NCI-H345 (cell line): ENCODE measurements around the gene NPPA.

Source experiments
- DNase-seq: peaks from one replicate; lab custom pipeline; 2025; lab: John Stamatoyannopoulos, UW

The NPPA gene

DNA sequence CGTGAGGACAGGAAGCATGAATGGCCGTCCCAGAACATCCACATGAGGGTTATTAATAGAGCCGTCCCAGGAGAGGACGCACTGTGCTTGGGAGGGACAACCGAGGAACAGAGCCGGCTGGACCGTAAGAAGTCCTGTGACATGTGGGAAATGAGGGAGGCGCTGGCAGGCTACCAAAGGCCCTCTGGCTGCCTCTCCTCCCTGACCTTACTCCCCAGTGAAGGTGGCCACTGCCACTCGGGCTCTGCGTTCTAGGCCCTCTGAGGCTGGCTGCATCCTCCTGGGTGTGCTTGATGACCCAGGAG, 26.6 kb upstream of the NPPA start:
- no peak for DNase-seq

DNA sequence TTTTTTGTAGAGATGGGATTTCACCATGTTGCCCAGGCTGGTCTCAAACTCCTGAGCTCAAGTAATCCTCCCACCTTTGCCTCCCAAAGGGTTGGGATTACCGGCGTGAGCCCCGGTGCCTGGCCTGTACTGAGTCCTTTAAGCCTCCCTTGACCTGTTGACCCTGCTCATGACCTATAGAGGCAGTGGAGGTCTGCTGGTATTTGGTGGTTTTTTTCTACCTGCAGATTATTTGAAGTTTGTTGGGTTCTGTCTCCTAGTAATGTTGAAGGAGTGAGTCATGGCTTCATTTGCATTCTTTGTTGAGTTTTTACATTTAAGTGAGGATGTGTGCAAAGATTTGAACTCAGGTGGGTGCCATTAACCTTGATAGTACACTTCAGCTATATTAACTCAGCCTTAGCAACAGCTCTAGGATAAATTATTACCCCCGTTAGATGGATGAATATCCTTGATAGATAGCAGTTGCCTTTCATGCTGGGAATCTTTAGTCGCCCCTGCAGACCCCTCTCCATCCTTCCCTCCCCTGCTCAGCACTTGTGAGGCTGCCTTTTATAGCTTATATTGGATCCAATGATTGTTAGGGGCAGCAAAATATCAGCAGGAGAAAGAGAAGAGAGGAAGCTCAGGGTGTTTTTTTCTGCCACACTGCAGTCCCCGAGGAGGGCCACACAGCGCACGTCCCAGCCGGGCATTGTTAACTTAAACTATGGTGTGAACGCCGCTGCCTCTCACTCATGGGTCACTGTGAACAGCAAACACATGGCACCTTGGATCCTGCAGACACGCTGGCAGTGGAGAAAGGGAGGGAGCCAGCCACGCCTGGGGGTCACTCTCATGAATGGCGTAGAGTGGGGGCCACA, 26.0 kb upstream of the NPPA start:
- DNase-seq, result no peak

DNA sequence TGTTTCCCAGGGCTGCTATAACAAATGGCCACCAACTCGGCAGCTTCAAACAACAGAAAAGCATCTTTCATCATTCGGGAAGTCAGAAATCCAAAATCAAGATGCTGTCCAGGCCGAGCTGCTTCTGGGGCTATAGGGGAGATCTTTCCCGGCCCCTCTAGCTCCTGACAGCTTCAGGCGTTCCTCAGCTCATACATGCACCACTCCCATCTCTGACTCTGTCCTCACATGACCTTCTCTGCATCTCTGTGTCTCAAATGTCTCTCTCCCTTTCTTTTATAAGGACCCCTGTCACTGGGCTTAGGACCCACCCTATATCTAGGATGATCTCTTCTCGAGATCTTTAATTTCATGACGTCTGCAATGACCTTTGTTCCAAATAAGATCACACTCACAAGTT, 25.0 kb upstream of the NPPA start:
- DNase-seq, result no peak

DNA sequence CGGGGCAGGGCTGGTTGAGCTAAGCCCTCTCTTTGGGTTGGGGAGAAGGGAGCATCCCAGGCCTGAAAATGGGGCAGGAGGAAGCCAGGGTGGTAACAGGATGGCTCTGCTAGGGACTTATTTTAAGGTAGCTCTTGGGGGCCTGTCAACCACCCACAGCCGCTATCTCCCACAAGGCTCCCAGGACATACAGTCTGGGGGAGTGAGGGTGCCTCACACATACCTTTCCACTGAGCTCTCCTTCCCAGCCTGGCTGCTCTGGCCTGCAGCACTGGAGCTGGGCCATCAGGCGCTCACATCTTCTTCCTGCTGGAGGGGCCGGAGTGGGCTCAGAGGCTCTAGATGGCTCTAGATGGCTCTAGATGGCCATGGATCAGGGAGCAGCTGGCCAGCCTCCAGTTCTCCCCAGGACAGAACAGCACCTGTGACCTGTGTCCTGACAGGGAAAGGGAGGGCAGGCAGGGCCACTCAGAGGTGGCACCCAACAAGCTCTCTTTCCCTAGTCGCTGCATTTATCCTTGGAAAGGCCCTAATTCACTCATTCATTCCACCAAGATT, 22.1 kb upstream of the NPPA start:
- no peak for DNase-seq

DNA sequence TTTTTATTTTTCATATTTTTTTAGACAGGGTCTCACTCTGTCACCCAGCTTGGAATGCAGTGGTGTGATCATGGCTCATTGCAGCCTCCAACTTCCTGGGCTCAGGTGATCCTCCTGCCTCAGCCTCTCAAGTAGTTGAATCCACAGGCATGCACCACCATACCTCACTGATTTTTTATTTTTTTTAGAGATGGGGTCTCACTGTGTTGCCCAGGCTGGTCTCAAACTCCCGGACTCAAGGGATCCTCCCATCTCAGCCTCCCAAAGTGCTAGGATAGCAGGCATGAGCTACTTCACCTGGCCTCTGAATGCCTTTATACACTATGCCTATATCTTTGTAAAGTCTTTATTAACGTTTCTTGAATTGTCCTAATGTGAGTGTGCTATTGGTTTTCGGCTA, 21.5 kb upstream of the NPPA start:
- DNase-seq, result no peak

DNA sequence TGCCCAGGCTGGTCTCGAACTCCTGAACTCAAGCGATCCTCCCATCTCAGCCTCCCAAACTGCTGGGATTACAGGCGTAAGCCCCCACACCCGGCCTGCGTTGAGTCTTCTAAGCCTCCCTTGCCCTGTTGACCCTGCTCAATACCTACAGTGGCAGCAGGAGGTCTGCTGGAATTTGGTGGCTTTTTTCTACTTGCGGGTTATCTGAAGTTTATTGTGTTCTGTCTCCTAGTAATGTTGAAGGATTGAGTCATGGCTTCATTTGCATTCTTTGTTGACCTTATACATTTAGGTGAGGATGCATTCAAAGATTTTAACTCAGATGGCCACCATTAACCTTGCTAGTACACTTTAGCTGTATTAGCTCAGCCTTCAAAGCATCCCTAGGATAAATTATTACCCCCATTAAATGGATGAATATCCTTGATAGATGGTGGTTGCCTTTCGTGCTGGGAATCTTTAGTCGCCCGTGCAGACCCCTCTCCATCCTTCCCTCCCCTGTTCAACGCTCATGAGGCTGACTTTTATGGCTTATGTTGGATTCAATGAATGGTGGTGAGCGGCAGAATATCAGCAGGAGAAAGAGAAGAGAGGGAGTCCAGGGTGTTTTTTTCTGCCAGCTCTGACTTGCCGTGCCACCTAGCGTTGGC, 20.9 kb upstream of the NPPA start:
- DNase-seq, result no peak

DNA sequence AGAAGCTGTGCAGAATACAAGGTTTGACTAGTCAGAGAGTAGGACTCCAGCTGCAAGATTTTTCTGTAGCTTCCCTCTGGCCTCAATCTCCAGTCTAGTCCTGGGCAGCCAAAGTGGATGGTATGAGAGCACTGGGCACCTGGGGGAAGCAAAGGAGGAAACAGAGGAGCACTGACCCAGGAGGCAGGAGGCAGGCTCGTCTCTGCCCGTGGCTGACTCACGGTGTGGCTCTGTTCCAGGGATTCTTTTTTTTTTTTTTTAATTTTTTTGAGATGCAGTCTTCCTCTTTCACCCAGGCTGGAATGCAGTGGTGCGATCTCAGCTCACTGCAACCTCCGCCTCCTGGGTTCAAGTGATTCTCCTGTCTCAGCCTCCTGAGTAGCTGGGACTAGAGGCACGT, 15.3 kb upstream of the NPPA start:
- DNase-seq, result no peak

DNA sequence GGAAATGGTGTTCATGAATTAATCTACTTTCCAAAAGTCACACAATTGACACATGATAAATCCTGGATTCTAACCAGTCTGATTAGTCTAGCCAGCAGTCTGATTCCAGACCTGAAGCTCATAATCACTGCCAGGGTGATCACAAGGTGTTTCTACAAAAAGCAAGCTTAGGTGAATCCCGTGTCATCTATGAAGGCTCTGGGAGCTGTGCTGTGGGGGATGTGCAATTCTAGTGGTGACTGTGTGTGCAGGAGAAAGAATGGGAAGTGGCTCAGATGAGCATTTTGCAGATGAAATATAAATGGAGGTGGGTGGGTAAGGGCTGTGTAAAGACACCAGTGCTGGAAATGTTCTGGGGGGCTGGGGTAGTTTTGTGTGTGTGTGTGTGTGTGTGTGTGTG, 13.0 kb upstream of the NPPA start:
- DNase-seq, result no peak

DNA sequence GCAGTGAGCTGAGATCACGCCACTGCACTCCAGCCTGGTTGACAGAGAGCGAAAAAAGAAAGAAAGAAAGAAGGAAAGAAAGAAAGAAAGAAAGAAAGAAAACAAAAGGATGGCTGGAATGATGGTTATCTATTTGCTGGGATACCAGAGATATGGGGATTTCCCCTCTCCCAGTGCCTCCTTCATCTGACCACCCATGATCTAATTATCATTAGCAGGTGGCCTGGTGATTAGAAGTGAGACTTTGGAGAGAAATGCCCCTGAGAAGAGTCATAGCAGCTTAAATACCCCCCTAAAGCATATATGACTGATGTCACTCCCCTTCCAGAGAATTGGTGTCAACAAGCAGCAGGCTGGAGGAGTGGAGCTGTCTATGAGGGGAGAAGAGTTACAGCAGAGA, 12.5 kb upstream of the NPPA start:
- no peak for DNase-seq

DNA sequence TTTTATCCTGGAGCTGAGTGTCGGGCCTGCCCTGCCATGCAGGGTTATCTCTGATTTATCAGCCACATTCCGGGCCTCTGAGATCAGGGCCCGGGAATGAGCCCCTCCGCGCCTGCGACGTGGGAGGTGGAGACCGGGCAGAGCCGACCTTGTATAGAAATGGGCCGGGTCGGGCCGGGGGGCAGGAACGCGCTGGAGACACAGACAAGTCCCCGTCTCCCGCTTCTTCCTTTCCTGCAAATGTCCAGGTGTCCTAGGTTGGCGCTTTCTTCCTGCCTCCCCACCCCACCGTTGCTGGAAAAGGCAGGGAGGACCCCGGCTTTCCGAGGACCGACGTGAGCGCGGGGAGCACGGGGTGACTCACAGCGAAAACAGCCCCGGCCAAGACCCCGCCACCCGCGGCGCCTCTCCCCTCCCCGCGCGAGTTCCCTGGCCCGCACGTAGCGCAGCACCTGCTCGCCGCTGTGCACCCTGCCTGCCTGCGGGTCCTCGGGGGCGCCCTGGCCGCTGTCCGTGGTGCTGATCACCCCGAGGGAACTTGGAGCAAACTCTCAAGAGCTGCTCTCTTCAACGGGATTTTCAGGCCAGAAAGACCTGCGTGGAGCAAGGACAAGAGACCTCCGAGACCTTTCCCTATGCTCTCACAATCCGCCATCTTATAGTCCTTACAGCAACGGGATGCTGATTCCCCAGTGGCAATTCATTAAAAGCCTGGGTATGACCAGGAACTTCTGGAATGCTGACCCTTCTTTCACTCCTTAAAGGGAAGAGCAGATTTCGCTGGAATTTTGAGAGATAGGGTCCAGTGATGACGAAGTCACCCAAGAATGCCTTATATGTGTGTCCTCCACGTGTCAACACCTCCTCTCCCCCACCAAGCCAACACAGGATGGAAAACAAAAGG, 11.6 kb upstream of the NPPA start:
- DNase-seq, result no peak

DNA sequence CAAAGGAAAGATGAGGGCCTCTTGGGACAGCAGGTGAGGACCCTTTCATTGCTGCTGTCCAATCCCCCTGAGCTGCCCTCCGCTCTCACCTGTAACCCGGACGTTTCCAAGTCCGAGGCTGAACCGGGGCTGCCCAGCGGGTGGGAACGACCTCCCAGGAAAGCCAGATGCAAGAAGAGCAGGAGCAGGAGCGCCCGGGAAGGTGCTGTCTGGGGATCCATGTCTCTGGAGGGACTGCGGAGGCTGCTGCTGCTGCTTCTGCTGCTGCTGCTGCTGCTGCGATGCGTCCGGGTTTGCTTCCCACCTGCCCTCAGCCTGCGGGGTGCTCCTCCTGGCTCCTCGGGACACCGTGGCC, 11.0 kb upstream of the NPPA start, which contains the start of gene NPPB:
Gene NPPB, minus strand, starts transcription at position 333 of the 355 bp plus-strand sequence. Its CDS starts 112 bp downstream, at position 221.
- DNase-seq, result no peak

DNA sequence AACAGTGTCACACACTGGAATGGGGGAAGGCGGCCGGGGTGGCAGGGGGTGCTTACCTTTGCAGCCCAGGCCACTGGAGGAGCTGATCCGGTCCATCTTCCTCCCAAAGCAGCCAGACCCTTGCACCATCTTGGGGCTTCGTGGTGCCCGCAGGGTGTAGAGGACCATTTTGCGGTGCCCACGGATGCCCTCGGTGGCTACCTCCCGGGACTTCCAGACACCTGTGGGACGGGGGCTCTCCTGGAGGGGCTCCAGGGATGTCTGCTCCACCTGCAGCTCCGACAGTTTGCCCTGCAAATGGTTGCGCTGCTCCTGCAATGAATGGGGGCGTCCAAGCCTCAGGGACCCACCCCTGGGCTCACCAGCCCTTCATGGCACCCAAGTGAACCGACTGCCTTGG, 10.6 kb upstream of the NPPA start:
- DNase-seq, result no peak

DNA sequence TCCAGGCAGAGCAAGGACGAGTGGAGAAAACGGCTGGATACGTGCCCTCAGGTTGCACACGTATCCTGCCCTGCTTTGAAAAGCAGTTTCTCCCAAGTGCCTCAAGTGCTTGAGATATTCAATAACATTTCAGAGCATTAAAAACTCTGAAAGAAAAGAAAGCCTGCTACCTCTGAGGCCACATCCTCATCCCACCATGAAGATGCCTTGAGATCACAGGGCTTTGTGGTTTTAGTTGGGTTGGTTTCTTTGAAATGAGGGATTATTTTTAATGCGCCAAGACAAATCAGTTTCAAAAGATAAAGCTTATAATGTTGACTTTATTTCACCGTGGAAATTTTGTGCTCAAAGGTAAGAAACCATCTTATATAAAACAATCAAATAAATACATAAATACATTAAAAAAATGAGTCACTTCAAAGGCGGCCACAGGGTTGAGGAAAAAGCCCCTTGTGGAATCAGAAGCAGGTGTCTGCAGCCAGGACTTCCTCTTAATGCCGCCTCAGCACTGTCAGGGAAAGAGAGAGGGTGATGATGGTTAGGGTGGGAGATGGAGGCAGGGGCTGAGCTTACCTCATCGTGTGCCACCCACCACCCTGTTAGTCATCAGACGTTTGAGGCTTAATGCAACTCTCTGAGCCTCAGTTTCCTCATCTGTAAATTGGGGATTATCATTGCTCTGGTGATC, 9.7 kb upstream of the NPPA start:
- peak; percentile 18 for DNase-seq

DNA sequence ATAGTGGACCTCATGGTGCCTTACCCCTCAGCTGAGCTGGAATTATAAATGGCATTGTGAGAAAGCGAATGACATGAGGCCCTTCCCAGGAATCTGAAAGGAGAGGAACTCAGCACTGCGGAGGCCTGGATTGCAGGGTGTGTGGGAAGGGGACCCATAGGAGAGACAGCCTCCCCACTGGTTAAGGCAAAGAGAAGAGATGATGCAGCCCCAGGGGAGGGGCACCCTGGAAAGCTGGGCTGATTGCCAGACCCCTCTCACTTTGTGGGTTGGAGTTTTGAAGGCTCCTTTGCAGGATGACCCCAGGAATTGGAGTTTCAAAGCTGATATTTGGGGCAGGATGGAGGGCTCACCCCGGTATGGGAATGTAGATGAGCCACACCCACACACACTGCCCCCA, 9.1 kb upstream of the NPPA start:
- DNase-seq, result no peak

DNA sequence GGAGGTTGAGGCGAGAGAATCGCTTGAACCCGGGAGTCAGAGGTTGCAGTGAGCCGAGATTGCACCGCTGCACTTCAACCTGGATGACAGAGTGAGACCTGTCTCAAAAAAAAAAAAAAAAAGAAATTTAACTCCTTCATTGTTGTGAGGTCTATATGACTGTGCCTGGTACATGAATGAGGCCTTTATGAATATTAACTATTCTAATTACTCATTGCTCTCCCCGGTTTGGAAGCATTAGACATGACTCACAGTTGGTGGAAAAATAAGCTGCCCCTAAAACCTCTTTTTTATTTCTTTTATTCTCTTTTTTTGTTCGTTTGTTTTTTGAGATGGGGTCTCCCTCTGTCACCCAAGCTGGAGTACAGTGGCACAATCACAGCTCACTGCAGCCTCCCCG, 7.8 kb upstream of the NPPA start:
- no peak for DNase-seq

DNA sequence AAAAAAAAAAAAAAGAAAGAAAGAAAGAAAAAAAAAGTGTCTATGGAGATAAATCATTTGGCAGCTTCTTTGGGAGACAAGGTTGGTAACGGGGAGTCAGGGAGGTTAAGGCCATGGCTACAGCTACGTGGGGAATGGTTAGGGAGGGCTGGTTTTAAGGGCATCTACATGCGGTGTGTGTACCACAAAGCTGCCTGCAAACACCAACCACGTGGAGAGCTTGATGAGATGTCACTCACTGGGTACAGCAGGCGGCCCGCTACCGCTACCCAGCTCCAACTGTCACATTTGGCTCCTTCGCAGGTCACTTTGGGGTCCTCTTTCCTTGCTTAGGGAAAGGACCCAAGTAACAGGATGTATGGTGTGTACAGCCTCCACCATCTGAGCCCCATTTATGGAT, 6.9 kb upstream of the NPPA start:
- DNase-seq, result no peak

DNA sequence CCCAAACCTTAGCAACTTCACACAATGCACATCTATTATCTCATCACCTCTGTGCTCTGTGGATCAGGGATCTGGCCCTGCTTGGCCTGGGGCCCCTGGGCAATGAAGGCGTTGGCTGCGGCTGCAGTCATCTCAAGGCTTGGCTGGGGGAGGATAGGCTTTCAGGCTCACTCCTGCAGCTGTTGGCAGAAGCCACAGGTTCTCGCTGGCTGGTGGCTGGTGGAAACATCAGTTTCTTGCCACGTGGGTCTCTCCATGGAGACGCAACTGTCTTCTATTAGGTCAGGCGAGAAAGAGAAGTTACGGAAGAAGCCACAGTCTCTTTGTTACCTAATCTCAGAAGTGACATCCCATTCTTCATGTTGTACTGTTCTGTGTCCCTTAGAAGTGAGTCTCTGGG, 3.6 kb upstream of the NPPA start:
- DNase-seq, result no peak

DNA sequence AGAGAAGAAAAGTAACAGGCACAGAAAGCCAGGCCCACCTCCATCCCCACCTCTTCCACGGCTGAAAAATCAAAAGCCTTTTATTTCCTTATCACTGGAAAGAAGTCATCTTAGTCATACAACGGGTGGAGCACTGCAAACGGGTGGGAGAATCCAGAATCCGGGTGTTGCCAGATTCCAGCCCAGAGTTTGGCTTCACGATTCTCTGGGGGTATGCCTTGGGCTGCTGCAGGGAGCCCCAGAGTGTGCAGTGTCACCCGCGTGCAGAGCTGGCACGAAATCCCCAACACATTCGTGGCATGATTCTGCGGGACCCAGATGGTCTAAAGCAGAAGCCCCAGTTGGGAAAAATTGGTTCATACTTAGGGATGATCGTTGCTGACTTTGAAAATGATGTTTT, 2.6 kb upstream of the NPPA start:
- no peak for DNase-seq

DNA sequence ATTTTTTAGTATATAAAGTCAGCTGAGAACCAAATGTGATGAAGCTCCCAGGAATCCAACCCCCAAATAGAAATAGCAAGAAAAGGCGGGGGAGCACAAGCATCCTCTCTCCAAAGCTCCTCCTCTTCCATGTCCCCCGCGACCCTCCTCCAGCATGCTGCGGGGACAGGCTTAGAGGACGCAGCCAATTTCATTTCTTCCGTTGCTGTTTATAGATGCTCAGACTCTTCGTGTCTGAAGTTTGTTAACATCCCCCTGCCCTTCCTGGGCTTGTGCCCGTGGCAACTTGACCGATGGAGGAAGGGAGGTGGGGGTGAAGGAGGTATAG, 754 bp upstream of the NPPA start:
- no peak for DNase-seq

DNA sequence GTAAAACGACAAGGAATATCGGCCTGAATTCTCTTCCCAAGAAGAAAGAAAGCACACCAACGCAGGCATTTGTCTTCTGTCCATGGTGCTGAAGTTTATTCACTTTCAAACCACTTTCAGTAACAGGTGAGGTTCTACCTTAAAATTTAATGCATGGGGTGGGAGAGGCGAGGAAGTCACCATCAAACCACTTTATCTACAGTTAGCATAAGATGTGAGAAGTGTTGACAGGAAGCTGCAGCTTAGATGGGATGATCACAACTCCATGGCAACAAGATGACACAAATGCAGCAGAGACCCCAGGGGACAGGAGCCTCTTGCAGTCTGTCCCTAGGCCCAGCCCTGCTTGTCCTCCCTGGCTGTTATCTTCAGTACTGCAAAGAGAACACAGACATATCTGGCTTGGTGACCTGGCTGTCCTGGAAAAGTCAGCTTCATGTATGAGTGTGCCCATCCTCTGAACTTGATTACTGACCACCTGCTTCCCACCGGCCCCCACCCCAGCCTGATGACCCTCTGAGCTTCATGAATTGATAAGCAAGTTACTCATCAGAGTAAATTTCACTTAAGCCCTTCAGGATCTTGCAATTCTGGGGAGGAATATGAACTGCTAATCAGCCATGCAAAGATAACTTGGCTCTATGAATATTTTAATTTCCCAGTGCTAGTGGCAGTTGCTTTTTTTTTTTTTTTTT, 1.8 kb downstream of the NPPA start:
- no peak for DNase-seq
